Dermis microvascular lymphatic vessel endothelial cell (primary cell): ENCODE measurements around the gene VAV3. TPM values are rescaled to one million over a fixed set of nuclear protein-coding genes. Genes with fewer than 3 reads are reported as not detected.
A peak's percentile ranks its signal among the peaks of the same experiment; 100 is the strongest.

Experiments used
- DNase-seq, 2 donors: peaks; one replicate each; pipeline versions ENCODE4 v3.0.0 to v3.0.0-alpha.2; 2010; ENCODE audit warnings: low read depth in 2 of 2
- total RNA-seq: library from RNA; depleted of rRNA; stranded (reverse); fragments of >200 nt; gene quantifications from 2 replicates; pipeline ENCODE4 v1.2.1, GENCODE V29; 2014

VAV3 gene
- total RNA-seq, 1 donor from 2014 or later = 36.1 TPM

- DNase-seq = peak in 1 of 2 donors; percentile 47
Measured at GRCh38 chr1:107795441-107795840, 169.5 kb downstream of the VAV3 start.

- no peak for DNase-seq
Measured at GRCh38 chr1:107794571-107794970, 170.4 kb downstream of the VAV3 start.

GRCh38 chr1:107793896-107794453 is 171.0 kb downstream of the VAV3 start:
- no peak for DNase-seq

- DNase-seq = no peak
Measured at GRCh38 chr1:107791348-107791747, 173.6 kb downstream of the VAV3 start.

- DNase-seq = no peak
Measured at GRCh38 chr1:107789817-107790524, 175.0 kb downstream of the VAV3 start.

- DNase-seq = peak in 1 of 2 donors; percentile 17
Measured at GRCh38 chr1:107788206-107789202, 176.5 kb downstream of the VAV3 start.

GRCh38 chr1:107787299-107787698 is 177.7 kb downstream of the VAV3 start:
- peak in 1 of 2 donors; percentile 7 for DNase-seq

GRCh38 chr1:107786203-107786845 is 178.7 kb downstream of the VAV3 start:
- no peak for DNase-seq

- DNase-seq = no peak
Measured at GRCh38 chr1:107785496-107786202, 179.3 kb downstream of the VAV3 start.

- DNase-seq = peak; percentile 85 to 86
Measured at GRCh38 chr1:107782217-107782845, 182.6 kb downstream of the VAV3 start.

GRCh38 chr1:107781245-107781644 is 183.7 kb downstream of the VAV3 start:
- DNase-seq = no peak

- no peak for DNase-seq
Measured at GRCh38 chr1:107777664-107778047, 187.3 kb downstream of the VAV3 start.

GRCh38 chr1:107776900-107777663 is 187.9 kb downstream of the VAV3 start:
- no peak for DNase-seq

GRCh38 chr1:107771377-107771776 is 193.6 kb downstream of the VAV3 start:
- no peak for DNase-seq

GRCh38 chr1:107767156-107767582 is 197.8 kb downstream of the VAV3 start:
- DNase-seq = peak; percentile 78 to 88

- DNase-seq = no peak
Measured at GRCh38 chr1:107766533-107766932, 198.4 kb downstream of the VAV3 start.

GRCh38 chr1:107762751-107763390 is 202.1 kb downstream of the VAV3 start:
- DNase-seq = no peak

GRCh38 chr1:107760065-107760464 is 204.9 kb downstream of the VAV3 start:
- DNase-seq = no peak

GRCh38 chr1:107750364-107750959 is 214.5 kb downstream of the VAV3 start:
- peak in 1 of 2 donors; percentile 56 for DNase-seq
